GM18499 (cell line): ENCODE data around the gene ELMO3.

Source experiments
- ATAC-seq: cut with Tn5 transposase; IDR thresholded peaks from one replicate; pipeline ENCODE4 v1.9.1; 2021; ENCODE audit warnings: moderate number of reproducible peaks; ENCODE audit not compliant: insufficient read depth, unreplicated experiment

The ELMO3 gene

GRCh38 chr16:67252609-67253497 is 53.9 kb downstream of the ELMO3 start:
- no peak for ATAC-seq
